ENCODE results near the gene PLCB4.

GRCh38 chr20:9397928-9398327 lies 329.0 kb downstream of the PLCB4 start:
- TF ChIP-seq CTCF (IDR thresholded peaks at IDR 0.05) (no peak), POLR2A (IDR thresholded peaks at IDR 0.05) (no peak)
